ENCODE measurements around the gene ZNF628.

DNA sequence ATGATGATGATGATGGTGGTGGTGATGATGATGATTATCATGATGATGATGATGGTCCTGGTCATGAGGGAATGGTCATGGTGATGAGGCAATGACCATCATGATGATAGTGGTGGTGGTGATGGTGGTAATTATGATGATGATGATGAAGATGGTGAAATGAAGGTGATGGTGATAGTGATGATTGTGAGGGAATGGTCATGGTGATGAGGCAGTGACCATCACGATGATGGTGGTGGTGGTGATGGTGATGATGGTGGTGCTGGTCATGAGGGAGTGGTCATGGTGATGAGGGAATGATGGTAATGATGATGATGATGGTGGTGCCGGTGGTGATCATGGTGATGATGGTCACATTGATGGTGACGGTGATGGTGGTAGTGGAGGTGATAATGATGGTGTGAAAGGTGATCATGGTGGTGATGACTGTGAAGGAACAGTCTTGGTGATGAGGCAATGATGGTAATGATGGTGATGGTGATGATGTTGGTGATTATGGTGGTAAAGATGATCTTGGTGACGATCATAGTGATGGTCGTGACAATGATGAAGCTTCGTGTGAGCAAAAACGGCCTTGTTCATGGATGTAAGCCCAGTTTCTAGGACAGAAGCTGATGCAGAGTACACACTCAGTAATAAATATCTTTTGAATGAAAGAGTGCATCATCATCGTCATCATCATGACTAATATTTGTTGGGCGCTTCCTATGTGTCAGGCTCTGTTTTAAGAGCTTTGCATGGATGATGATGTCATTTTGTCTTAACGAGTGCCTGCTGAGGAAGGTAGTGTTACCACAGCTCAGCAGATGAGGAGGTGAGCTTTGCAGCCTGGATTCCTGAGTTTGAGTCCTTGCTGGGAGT is 43.3 kb downstream of the ZNF628 start:
- TF ChIP-seq, protein P1, sequence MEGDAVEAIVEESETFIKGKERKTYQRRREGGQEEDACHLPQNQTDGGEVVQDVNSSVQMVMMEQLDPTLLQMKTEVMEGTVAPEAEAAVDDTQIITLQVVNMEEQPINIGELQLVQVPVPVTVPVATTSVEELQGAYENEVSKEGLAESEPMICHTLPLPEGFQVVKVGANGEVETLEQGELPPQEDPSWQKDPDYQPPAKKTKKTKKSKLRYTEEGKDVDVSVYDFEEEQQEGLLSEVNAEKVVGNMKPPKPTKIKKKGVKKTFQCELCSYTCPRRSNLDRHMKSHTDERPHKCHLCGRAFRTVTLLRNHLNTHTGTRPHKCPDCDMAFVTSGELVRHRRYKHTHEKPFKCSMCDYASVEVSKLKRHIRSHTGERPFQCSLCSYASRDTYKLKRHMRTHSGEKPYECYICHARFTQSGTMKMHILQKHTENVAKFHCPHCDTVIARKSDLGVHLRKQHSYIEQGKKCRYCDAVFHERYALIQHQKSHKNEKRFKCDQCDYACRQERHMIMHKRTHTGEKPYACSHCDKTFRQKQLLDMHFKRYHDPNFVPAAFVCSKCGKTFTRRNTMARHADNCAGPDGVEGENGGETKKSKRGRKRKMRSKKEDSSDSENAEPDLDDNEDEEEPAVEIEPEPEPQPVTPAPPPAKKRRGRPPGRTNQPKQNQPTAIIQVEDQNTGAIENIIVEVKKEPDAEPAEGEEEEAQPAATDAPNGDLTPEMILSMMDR (IDR thresholded peaks at IDR 0.05) = no peak
- TF ChIP-seq POLR2A (IDR thresholded peaks at IDR 0.05) = no peak
